NCI-H1417 treated with DMSO at 0.1 percent for 48 hours (cell line): ENCODE data around the gene SLC45A1.
"Not testable (repeated sequence)": the region's sequence is repeated elsewhere in the genome, so short reads cannot be mapped to it uniquely, and the experiment has no call there.

Experiments
- DNase-seq: peaks from one replicate; lab custom pipeline; 2025; lab: John Stamatoyannopoulos, UW

Gene SLC45A1

DNA sequence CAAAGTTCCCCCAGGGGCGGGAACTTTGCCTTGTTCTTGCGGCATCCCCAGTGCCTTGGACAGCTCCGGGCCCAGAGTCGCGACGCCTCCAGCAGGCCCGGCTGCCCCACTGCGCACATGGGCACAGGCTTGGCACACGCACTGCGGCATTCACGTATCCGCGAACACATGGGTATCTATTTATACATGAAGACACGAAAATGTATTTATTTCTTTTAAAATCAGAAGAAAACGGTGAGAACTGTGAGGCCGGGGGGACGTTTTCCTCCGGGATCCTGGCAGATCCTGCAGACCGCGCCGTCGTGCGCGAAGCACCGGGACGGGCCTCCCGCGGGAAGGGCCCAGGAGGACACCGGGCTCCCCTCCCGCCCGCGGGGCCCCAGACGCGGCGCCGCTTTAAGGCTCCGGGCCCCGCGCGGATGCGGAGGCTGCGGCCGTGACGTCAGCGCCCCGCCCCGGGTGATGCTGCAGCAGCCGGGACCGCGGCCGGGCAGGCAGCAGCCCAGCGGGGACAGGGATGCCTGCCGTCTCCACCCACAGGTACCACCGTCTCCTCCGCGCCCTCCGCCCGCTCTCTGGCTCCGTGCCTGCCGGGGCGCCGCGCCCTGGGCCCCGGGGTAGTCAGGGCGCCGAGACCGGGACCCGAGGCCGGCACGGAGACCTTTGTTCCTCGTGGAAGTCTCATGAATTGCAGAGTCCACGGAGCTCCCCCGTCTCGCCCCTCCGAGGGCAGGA, at the start of gene SLC45A1:
SLC45A1 (plus strand) TSS at position 468 of the 735 bp plus-strand sequence. CDS start 6,216 bp downstream, outside the sequence.
- DNase-seq = no peak

DNA sequence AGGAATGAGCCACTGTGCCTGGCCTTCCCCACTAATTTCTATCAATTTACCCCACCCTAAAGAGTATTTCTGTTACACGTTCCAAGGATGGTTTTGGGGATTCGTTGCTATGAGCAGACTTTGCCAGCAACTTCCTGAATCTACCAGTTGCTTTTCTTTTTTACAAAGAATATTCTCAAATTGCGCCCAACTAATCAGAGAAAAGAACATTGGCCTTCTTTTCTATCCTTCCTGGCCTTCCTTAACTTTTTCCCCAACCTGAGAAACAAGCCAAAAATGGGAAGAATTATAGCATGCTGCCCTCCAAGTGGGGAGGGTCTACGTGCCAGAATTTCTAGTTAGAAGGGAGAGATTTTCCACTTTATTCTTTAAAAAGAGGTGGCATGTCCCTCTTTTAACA, 44.9 kb upstream of the SLC45A1 start:
- DNase-seq = no peak

DNA sequence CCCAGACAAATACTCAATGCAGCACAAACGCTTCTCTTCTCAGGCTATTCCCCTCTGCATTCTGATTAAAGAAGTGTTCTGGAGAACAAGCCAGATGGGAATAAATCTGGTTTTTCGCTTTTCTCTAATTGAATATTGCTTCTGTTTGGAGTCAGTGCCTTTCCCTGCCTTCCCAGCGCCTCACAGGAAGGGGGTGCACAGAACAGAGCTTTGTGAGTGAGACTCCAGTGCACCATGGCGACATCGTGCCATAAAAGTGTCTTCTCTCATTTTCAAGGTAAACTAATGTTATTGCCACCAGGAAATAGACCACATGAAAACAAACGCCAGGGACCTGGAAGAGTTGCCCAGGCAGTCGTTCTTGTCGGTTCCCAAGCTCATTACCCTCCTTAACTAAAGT, 43.6 kb upstream of the SLC45A1 start:
- DNase-seq = no peak

DNA sequence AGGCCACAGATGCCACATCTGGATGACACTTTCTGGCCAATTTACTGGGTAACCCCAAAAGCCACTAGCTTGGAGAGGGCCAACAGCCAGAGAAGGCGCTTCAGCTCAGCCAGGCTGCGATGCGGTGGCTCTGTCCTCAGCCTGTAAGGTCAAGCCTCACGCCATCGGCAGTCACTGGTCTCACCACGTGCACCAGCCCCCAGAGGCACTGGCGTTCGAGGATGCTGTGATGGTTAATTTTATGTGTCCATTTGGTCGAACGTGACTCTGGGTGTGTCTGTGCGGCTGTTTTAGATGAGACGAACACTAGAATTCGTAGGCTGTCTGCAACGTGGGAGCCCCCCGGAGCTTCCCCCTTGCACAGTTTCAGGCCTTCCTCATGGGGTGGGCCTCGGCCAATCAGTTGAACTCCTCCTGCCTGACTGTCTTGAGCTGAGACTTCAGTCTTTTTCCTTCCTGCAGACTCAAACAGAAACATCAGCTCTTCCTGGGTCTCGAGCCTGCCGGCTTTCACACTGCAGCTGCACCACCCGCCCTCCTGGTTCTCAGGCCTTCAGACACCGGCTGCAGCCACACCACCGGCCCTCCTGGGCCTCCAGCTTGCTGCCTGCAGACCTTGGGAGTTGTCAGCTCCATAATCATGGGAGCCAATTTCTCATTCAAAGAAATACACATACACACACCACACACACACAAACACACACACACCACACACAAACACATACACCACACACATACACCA, 41.6 kb upstream of the SLC45A1 start:
- DNase-seq = no peak

DNA sequence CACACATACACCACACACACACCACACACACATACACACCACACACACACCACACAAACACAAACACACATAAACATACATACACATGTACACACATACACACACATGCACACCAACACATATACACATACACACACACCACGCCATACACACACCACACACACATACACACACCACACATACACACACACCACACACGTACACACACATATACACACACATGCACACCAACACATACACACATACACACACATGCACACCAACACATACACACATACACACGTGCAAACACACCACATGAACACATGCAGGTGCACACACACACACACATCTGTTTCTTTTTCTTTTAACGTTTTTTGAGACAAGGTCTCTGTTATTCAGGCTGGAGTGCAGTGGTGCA, 41.0 kb upstream of the SLC45A1 start:
- no peak for DNase-seq

DNA sequence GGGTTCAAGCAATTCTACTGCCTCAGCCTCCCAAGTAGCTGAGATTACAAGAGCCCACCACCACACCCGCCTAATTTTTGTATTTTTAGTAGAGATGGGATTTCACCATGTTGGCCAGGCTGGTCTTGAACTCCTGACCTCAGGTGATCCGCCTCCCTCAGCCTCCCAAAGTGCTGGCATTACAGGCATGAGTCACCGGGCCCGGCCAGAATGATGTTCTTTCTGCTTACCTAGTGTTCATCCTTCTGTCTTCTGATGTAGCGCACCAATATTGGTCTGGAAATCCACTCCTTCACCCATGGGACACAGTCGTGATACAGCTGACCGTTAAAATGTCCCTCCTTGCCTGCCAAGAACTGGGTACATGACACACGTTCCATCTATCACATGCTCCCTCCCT, 39.2 kb upstream of the SLC45A1 start:
- DNase-seq = not testable (repeated sequence)

DNA sequence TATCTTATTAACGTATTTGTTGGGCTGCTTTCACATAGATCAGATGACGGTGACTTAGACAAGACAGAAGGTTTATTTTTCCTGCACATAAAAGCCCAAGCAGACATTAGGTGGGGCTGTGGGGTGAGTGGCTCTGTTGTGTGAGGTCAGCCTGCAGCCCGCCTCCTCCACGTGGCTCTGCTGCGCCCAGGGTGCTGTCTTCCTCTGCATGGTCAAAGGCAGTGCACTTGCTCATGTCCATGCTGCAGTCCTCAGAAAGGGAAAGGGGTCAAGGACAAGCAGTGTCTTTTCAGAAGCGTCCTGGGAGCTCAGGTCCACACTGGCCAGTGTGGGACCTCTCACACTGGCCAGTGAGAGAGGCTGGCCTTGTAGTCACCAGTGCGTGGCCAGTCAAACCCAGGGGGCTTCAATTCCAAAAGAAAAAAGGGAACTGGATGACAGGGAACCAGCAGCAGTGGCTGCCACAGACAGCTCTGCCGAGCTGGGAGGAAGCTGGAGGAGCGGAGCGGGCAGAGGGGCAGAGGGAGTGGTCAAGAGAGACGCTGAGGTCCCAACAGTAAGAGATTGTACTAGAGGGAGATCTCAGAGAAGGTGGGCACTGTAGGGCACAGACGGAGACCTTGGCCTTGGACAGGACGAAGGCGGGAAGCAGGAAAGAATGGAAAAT, 35.9 kb upstream of the SLC45A1 start:
- no peak for DNase-seq

DNA sequence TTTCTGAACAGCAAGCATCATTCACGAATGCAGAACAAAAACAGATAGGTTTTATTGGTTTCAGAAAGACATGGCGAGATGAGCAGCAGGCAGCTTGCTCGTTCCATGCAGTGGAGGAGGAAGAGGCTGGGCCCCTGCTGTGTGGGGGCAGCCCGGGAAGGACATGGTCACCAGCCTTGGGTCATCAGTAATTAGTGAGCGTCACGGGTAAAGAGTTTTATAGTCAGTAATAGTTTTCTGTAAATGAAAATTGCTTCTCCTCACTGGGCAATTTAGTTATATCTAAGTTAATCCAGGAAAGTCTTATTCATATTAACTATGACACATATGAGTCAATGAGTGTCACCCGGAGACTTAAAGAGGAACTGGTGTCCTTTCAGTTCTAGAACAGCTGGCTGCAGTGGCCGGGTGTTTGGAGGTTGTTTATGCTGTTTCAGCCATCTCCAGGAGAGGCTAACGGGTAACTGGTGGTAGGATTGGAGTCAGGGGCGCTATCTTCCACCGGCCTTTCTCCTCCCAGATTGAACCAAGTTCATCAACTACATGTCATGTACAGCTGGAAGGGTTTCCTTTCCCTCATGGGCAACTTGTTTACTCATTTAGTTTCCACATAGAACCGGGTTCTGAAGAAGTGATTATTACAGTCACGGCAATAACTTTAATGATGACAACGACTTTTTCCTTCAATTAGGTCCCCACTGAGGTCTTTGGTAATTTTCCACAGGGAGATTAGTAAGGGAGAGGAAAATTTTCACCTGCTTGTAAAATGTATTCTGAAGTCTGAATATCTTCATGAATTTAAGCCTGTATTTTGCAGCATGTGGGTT, 34.6 kb upstream of the SLC45A1 start:
- no peak for DNase-seq

DNA sequence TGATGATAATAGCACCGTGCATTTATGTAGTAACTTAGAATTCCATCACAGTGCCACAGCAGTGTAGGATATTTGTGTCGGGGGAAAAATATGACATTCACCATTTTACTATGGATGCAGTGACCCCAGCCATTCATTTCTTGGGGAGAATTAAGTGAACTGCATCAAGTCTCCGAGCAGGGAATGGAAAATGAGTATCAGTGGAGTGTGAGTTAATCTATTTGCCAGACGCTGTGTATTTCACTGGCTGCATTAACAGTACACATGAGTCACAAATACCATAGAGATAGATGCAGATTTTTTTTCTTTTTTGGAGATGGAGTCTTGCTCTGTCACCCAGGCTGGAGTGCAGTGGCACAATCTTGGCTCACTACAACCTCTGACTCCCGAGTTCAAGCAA, 33.8 kb upstream of the SLC45A1 start:
- DNase-seq = no peak

DNA sequence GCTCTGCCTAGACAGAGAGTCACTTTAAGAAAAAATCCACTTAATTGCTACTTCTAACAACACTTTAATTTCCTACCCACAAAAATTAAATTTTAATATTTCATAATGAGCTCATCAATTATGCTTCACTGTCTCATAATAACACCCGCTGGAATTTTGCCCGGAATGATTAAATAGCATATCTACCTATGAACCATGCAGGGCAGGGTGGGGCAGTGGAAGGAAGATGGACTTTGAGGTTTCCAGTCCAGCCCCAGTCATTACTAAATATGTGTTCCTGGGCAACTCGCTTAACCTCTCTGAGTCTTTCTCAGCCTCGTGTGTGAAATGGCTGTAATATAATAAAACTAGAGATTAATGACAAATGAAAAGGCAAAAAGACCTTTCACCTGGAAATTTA, 32.8 kb upstream of the SLC45A1 start:
- no peak for DNase-seq

DNA sequence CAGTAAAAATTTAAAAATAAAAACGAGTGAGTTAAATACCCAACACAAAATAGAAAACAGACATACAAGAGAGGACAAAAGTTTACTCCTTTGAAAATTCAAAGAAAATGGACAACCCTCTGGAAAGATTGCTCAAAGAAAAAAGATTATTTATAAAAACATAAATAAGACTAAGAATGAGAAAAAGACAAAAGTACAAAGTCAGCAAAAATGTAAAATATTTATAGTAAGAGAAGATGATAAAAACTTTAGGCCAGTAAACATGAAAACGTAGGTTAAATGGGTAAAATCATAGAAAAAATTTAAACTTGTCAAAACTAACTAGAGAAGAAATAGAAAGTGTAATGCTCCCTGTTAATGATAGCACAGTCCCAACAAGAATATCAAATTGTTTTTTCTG, 31.9 kb upstream of the SLC45A1 start:
- no peak for DNase-seq

DNA sequence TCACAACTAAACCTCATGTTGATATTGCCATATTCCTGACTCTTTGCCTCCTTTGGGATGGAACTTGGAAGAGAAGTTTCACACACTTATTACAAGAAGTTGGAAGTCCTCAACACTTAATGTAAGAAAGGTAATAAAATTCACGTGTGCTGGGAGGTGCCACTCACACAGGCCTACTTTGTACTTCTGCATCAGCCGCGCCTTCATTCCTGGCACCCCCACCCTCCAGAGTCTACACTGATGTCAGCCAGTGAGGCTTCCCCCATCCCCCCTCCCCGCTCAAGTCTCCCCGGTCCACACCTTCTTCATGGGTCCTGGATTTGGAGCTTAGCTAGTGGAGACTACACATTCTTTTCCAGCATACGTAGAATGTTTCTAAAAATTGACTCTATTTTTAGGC, 24.8 kb upstream of the SLC45A1 start:
- no peak for DNase-seq

DNA sequence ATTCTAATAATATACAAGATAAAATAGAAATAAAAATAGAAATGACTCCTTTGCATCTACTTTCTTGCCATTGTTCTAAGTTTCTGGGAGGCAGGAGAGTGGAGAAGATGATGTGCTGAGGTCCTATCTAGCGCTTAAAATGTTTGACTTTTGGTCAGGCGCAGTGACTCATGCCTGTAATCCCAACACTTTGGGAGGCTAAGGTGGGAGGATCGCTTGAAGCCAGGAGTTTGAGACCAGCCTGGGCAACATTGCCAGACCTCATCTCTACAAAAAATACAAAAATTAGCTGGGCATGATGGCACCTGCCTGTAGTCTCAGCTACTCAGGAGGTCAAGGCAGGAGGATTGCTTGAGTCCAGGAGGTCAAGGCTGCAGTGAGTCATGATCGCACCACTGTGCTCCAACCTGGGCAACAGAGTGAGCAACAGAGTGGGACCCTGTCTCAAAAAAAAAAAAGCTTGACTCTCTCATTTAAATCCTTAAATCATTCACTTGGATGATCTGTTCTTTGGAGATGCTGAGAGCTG, 24.2 kb upstream of the SLC45A1 start:
- DNase-seq = no peak

DNA sequence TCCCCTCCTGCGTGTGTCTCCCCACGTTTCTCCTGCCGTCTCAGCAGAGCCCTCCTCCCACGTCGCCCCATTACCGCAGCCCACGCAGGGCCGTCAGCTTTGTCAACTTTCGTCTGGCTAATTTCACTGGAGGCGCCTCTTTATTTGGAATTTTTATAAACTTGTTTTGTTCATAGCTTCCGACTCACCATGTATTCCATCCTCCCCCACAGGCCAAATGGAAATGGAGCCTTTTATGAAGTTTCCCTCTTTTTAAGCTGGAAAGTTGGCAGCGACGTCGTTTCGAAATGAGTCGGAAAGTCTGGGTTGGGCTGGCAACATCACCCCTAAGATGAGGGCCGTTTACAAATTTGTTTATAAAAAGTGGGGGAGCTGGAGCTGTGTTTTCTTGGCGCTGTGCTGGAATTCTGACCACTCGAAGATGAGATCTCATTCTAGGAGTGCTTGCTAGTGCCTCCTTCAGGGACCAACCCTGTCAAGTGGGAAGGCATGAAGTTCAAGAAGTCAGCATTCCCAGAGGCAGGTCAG, 23.7 kb upstream of the SLC45A1 start:
- no peak for DNase-seq

DNA sequence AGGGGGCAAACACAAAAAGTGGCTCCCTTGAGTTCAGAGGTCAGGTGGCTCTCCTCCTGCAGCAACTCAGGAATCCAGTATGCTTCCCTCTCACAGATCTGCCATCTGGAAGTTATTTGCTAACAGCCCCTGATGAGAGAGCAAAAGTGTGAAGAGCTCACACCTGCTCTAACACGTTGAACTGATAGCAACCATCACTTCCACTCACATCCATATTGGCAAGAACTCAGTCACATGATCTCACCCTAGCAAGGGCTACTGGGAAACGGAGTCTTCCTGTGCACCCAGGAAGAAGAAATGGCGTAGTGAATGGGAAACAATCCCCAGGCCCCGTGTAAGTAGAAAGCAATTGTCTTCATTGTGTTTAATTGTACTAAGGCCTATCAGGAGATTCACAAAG, 20.7 kb upstream of the SLC45A1 start:
- no peak for DNase-seq

DNA sequence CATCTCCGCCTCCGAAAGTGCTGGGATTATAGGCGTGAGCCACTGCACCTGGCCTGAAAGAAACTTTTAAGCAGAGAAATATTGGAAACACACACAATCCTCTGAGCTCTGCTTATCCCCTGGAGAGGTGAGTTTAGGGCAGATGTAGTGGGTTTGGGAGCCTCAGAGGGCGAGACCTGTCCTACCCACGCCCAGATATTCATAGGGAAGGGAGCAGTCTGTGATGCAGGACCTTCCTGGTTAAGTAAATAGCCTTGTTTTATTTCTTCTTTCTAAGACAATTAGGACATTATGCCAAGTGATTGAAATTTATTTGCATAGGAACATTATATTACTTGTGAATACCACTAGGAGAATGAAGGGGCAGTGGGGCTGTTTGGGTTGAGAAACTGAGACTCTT, 18.0 kb upstream of the SLC45A1 start:
- DNase-seq = no peak

DNA sequence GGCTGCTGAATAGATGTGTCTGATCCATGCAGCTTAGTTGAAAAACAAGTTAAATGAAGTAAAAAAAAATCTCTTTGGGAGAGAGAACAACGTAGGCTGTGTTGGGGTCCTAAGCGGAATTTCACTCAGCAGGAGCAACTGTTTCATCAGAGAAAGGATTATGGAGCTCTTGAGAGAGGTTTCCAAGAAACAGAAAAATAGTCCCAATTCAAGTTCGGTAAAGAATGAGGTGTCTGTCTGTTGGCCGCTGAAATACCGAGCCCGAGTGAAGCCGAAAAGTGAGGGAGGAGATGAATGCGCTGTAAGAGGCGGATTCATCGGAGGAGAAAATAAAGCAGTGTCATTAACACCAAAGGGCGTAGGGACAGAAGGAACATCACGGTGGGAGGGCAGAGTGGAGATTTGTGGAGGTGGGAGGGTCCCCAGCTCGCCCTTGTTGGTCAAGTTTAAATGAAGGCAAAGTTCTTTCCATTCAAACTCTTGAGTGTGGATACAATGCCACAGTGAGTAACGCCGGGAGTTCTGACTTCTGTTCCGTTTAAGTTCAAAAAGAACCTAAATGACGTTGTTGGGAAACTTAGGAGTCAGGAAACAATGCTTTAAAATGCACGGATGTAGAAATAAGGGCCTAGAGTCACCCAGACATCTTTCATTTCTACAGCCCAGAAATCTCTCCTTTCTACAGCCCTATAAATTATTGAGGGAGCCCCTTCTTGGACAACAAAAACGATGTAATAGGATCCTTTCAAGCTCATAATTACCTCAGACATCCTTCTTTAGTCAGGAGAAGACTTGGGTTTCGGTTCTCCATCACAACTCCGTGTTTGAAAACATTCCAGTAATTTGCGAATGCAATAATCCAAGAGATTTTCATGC, 15.6 kb upstream of the SLC45A1 start:
- no peak for DNase-seq

DNA sequence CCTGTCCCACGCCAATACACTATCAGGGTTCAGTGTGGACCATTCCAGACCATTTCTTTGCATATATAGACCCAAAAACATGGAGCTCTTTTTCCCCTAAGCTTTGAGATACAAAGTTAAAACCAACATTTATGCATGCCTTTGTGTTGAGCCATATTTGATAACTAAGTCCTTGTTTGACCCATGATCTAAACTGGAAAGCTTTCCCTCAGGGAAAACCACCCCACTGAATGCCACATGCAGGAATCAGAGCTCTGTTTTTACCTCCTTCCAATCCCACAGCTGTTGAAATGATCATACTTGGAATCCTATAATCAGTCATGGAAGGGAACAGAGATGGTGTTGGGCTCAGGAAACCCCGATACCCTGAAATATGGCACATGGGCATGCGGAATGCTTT, 14.8 kb upstream of the SLC45A1 start:
- DNase-seq = no peak

DNA sequence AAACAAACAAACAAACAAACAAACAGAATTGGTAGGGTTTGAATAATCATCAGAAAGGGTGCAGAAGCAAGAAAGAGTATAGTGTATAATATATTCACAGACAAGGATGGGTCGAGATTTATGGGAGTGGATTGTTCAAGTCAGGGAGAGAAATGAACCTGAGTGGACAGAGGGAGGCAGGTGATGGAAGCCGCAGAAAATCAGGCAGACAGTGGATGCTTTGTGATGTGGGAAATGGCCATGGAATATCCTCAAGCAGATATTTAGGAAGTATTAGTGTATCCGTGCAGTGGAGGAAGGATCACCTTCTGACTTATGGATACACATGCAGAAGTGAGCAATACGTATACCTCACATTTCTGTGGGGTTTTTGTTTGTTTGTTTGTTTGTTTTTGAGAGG, 14.0 kb upstream of the SLC45A1 start:
- DNase-seq = no peak

DNA sequence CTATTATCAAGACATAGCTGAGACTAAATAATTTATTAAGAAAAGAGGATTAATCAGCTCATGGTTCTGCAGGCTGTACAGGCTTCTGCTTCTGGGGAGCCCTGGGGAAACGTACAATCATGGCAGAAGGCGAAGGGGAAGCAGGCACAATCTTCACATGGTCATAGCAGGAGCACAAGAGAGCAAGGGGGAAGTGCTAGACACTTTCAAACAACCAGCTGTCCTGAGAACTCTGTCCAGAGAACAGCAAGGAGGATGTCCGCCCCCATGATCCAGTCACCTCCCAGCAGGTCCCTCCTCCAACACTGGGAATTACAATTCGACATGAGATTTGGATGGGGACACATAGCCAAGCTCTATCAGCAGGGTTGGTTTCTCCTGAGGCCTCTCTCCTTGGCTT, 10.3 kb upstream of the SLC45A1 start:
- no peak for DNase-seq
